HG03378 (cell line): ENCODE data around the gene MAML2.

ENCODE experiments used
- ATAC-seq: cut with Tn5 transposase; IDR thresholded peaks from one replicate; pipeline ENCODE4 v1.9.1; 2021; ENCODE audit warnings: mild to moderate bottlenecking, moderate library complexity; ENCODE audit not compliant: unreplicated experiment

Gene MAML2

GRCh38 chr11:96161307-96162089, 181.5 kb downstream of the MAML2 start:
- no peak for ATAC-seq

DNA sequence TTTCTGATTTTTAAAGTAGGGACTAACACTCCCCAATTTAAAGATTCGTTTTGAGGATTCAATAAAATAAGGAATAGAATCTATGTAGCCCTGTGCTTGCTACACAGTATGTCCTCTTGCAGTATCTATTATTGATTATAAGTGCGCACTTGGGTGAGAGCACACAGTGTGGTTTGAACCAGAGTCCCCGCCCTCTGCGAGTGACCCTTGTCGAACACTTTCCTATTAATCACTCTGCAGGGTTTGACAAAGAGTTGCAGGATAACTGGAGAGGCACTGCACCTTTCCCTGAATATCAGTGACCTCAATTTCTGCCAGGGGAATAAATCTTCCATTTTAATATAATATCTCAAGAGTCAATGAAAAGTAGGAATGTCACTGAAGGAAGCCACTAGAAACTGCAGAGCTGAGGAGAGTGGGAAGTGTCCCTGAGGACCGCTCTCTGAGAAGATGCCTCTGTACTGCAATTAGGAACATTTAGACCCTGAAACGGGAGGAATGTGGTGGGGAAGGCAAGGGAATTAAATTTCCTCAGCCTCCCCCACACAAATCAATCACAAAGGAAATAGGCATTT, 182.2 kb downstream of the MAML2 start:
- no peak for ATAC-seq

- ATAC-seq: no peak
Measured at GRCh38 chr11:96159968-96160367, 183.0 kb downstream of the MAML2 start.

DNA sequence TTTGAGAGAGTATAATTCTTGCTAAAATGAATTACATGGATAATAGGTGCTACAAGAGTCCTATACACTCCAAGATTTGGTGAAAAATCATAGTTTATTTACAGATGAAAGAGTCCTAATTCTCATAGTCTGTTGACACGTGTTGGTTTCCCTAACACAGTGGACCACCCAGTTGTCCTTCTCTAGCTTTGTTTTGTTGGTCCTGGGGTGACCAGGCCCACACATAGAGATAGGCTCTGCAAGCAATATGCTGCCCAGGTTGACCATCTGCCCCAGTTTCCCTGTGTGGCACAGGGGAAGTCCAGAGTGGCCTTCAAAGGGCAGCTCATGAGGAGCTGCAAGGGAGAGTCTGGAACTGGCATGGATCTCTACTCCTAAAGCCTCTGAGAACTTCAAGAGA, 184.9 kb downstream of the MAML2 start:
- no peak for ATAC-seq

GRCh38 chr11:96157517-96157873, 185.5 kb downstream of the MAML2 start:
- no peak for ATAC-seq

DNA sequence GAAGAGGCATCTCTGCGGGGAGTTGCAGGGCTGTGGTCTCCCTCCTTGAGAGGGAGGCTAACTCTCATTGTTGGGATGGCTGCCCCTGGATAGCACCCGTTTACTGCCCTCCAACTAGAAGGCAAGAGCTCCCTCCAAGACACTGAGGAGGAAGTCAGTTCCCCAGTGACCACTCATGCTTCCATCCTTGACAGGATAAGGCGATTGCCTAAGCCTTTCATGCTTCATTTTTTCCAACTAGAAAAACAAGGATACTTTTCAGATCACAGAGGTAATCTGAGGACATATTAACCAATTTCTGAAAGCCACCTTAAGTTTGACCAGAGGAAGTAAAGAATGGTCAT, 186.6 kb downstream of the MAML2 start:
- no peak for ATAC-seq

- peak; percentile 69 for ATAC-seq
Measured at GRCh38 chr11:96155627-96156378, 187.2 kb downstream of the MAML2 start.

- ATAC-seq: no peak
Measured at GRCh38 chr11:96154802-96155520, 188.0 kb downstream of the MAML2 start.

GRCh38 chr11:96152623-96153022, 190.4 kb downstream of the MAML2 start:
- no peak for ATAC-seq

GRCh38 chr11:96151501-96151900, 191.5 kb downstream of the MAML2 start:
- no peak for ATAC-seq

- no peak for ATAC-seq
Measured at GRCh38 chr11:96150609-96151008, 192.4 kb downstream of the MAML2 start.

- ATAC-seq: no peak
Measured at GRCh38 chr11:96149743-96150555, 193.0 kb downstream of the MAML2 start.

DNA sequence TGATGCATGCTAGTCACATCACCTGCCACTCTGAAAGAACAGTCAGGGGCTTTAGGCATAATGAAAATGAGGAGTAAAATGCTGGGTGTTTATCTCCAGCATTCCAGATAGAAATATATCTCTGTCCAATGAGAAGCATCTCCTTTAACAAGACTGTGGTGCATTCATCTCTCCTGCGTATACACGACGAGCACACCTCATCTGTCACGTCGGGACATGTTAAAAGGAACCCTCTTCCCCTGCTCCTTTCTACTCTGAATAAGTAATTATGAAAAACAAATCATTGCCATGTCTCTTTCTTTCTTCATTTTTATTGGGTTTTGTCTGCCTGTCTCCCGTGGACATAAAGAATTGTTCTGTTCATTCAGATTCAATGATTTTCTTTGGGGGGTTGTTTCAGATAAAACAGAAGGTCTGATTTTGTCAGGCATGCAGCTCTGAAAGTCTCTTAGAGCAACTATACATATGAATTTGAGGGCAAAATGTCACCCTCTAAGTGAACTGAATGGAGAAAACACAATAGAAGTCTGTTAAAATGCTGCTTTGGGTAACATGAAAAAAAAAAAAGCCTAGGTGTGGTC, 195.0 kb downstream of the MAML2 start:
- no peak for ATAC-seq

- no peak for ATAC-seq
Measured at GRCh38 chr11:96147186-96147585, 195.8 kb downstream of the MAML2 start.

GRCh38 chr11:96146765-96147164, 196.2 kb downstream of the MAML2 start:
- ATAC-seq: no peak

- ATAC-seq: no peak
Measured at GRCh38 chr11:96145163-96145585, 197.8 kb downstream of the MAML2 start.

GRCh38 chr11:96144553-96144952, 198.4 kb downstream of the MAML2 start:
- ATAC-seq: no peak

GRCh38 chr11:96143041-96143521, 199.9 kb downstream of the MAML2 start:
- ATAC-seq: no peak

DNA sequence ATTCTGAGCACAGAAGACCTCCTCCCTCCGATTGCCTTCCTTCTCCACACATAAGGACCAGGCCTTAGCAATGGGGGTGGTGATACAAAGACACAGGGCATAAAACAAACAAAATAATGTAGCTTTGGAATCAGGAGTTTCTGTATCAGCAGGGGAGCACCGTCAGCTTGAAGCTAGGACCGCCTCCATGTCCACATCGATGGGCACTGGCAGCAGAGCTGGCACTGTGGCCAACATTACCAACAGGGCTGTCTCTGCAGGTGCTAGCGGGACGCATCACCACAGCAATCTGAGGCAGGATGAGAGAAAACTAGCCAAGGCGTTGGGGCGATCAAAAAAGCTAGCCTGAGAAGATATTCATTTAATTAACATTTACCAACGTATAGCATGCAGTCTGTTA, 201.4 kb downstream of the MAML2 start:
- no peak for ATAC-seq

DNA sequence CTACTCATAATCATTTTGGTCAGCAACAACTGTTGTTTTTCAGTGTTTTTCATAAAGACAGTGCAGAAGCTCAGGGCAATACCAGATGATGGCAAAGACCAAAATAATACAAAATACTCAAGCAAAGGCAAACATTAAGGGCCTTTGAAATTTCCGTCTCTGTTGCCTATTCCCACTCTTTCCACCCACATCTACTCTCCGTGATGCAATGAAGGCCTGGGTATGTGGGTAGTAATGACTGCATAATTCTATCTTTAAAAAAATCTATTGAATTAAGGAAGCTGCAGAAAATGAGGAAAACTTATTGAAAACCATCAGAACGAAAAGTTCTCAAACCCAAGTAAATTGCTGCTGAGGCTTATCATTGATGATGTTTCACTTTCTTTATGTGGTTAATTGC, 203.3 kb downstream of the MAML2 start:
- no peak for ATAC-seq
